ENCODE measurements around the gene MT1M.

GRCh38 chr16:56640076-56640475, 7.6 kb downstream of the MT1M start:
- TF ChIP-seq EZH2phosphoT487 (conservative IDR thresholded peaks at IDR 0.05; ENCODE audit: low read length) = no peak
- TF ChIP-seq CTCF (IDR thresholded peaks at IDR 0.05; ENCODE audit: insufficient read depth, low read length, poor library complexity, severe bottlenecking) = no peak
